NCI-H524 treated with DMSO at 0.1 percent for 48 hours (cell line): ENCODE measurements around the gene LTBP1.
"Not testable (repeated sequence)": the region's sequence is repeated elsewhere in the genome, so short reads cannot be mapped to it uniquely, and the experiment has no call there.

Source experiments
- DNase-seq: peaks from one replicate; lab custom pipeline; 2025; lab: John Stamatoyannopoulos, UW

Gene LTBP1

DNA sequence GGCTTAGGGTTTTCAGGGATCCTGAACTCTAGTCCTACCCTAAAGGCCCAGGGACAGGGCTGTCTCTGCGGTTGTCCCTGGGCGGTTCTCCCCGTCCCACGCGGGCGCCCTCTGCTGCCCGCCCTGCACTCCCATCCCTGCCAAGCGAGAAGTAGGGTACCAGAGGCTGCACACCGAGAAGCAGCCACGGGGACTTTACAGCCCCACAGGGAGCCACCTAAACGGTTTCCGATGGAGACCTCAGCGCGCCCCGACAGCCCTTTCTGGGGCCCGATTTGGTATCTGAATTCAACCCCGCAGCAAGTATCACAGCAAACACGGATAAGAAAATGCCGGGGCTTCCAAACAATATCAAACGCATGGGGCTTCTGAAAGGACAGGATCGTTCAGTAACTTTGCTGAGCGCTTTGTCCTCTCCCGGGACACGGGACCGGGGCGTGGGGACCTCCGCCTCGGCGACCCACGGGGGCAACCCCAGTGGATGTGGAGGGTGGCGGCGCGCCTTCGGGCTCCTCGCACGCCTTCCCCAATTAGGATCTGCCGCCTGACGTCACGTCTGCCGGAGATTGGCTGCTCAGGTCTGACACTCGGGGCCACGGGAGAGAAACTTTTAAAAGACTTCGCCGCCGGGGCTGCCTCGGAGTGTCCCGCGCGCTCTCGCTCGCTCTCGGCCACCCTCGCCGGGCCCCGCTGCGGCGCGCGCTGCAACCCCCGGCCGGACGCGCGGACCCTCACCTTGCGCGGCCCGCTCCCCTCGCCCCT is at the start of gene LTBP1:
Gene LTBP1 (plus strand): TSS at position 640 of the 762 bp plus-strand sequence. CDS start 372 bp downstream, outside the sequence.
- no peak for DNase-seq

DNA sequence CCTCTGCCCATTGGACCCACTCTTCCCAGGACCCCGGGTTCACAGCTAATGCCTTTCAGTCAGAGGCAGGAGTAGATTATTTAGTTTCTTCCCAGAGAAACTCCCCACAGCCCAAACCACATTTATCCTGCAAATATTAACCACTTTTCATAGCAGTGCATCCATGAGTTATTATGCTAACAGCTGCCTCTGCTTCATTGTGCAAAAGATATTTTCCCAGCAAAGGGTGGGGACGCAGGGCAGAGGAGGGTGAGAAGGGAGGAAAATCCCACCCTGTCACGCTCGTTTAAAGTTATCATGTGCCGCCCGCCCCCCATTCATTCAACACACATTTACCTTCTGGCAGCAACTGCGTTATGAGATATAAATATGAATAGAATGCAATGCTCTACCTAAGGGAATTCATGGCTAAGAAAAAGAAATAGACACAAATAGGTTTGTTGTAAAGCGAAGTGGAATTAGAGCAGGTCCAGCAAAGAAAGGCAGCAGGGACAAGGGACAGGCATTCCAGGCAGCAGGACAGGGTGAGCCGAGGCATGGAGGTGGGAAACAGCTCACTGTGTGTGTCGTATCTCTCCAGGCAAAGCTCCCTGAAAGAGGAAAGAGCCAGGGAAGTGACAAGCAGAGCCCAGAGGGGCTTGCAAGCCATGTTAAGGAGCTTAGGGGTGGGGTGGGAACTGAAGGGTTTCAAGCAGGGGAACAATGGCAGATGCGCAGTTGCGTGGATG is 46.3 kb upstream of the LTBP1 start:
- DNase-seq: no peak

- DNase-seq: no peak
Measured at GRCh38 chr2:32901313-32901712, 45.4 kb upstream of the LTBP1 start.

- DNase-seq: no peak
Measured at GRCh38 chr2:32902174-32902573, 44.6 kb upstream of the LTBP1 start.

DNA sequence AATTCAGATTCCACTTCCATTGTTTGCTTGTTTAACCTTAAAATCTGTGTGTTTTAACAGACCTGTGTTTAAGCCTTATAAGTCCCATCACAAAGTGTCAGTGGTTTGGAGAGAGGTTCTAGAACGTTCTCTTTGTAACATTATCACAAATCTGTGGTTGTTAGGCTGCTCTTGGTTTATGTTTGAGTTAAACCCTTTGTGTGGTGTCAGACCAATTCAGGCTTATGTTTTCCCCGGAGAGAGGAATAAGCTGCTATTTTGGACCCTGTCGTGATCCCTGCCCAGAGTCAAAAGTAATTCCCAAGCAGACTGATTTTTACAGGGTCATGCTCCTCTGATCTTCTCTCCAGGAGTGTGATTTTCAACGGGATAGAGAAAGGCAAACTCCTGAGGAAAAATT is 43.8 kb upstream of the LTBP1 start:
- no peak for DNase-seq

GRCh38 chr2:32904074-32904473 is 42.7 kb upstream of the LTBP1 start:
- DNase-seq: no peak

DNA sequence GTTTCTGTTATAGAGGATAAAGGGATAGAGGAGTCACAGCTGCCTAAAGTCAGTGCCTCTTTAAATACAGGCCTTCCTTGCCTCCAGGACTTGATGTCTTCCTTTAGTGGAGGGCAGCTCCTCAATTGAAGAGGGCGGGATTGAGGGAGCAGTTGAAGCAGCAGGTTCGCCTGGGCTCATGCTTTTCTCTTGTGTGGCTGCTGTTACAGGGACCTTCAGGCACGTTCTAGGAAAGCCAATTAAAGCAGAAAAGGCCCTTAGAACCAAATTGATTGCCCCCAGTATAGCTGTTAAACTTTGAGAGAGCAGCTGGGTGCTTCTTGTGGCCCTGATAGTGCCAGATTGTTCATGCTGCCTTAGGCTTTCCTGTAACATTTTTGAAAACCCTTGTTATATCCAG is 42.0 kb upstream of the LTBP1 start:
- no peak for DNase-seq

- DNase-seq: no peak
Measured at GRCh38 chr2:32905270-32905669, 41.5 kb upstream of the LTBP1 start.

GRCh38 chr2:32910883-32911598 is 35.7 kb upstream of the LTBP1 start:
- no peak for DNase-seq

GRCh38 chr2:32915694-32916093 is 31.1 kb upstream of the LTBP1 start:
- no peak for DNase-seq

- DNase-seq: no peak
Measured at GRCh38 chr2:32918774-32919173, 28.0 kb upstream of the LTBP1 start.

GRCh38 chr2:32919901-32920300 is 26.9 kb upstream of the LTBP1 start:
- not testable (repeated sequence) for DNase-seq

DNA sequence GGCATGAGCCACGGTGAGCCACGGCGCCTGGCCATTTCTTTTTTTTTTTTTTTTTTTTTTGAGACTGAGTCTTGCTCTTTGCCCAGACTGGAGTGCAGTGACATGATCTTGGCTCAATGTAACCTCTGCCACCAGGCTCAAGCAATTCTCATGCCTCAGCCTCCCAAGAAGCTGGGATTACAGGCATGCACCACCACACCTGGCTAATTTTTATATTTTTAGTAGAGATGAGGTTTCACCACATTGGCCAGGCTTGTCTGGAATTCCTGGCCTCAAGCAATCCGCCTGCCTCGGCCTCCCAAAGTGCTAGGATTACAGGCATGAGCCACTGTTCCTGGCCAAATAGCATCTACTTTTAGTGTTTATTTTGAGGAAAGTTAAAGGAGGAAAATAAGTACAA is 25.3 kb upstream of the LTBP1 start:
- DNase-seq: not testable (repeated sequence)

DNA sequence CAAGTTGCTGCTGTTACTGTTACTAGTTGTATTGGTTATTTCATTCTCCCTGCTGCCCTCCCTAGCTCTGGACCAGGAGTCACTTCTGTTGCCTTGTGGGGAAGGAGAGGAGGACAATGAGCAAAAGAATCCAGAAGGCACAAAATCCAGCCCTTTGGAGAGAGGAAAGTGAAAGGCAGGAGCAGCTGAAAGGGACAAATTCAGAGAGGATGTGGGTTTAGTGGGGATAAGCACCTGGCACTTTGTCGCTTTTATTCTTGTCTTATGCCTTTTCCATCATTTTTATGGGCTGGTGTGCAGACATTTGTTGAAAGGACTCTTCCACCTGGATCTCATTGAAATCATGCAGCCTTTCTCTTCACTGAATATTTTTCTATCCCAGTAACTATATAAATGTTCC is 24.3 kb upstream of the LTBP1 start:
- DNase-seq: no peak

DNA sequence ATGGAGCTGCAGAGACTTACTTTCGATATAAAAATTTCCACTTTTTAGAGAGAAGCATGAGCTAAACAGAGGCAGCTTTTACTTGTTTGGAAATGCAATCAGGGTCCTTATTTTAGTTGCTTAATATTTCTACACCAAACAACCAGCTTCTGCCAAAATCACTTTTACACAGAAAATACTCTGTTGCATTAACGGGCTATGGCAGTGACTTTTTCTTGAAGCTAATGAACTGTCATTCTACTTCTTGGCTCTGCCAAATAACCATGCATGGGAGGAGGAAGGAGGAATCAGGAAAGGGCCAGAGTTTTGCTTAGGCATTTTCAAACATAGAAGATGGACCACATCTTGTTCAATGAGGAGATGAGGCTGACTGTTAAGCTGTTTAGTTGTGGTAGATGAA is 23.6 kb upstream of the LTBP1 start:
- no peak for DNase-seq

- no peak for DNase-seq
Measured at GRCh38 chr2:32925283-32925815, 21.4 kb upstream of the LTBP1 start.

GRCh38 chr2:32925976-32926707 is 20.6 kb upstream of the LTBP1 start:
- DNase-seq: no peak

GRCh38 chr2:32926708-32927084 is 20.1 kb upstream of the LTBP1 start:
- DNase-seq: no peak

GRCh38 chr2:32930436-32930835 is 16.3 kb upstream of the LTBP1 start:
- DNase-seq: no peak

- no peak for DNase-seq
Measured at GRCh38 chr2:32931519-32931918, 15.2 kb upstream of the LTBP1 start.

DNA sequence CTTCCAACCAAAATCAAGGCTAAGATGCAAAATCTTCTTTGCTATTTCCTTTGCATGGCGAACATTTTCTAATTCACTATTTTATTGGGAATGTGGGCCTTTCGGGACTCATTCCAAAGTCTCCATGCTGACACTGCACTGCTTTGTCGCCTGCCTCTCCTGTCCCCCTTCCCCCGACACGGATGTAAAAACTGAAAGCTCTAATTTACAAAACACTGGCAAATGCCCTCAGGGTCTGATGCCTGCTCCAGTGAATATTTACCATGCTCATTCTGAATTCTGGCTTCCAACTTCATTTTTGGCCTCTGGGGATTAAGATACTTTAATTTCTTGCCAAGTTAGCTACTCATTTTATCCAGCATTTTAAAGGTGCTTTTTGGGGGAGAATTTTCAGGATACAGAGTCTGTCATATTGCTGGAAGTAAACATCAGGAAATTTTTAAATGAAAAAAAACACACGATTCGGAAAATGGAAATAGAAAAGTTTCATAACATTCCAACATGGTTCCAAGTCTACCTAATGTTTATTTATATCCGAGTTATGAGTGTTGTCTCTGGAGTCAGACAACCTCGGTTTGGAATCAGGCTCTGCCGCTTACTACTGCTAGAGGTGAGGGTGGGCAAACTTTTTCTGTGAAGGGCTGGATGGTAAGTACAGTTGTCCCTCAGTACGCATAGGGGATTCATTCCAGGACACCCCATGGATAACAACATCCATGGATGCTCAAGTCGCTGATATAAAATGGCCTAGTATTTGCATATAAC is 14.6 kb upstream of the LTBP1 start:
- no peak for DNase-seq
